NCI-H748 (cell line): ENCODE data around the gene OR2S2.
"Not testable (repeated sequence)": the region's sequence is repeated elsewhere in the genome, so short reads cannot be mapped to it uniquely, and the experiment has no call there.

Experiments used
- DNase-seq: peaks from one replicate; lab custom pipeline; 2025; ENCODE audit not compliant: unreplicated experiment; lab: John Stamatoyannopoulos, UW

The OR2S2 gene, protein sequence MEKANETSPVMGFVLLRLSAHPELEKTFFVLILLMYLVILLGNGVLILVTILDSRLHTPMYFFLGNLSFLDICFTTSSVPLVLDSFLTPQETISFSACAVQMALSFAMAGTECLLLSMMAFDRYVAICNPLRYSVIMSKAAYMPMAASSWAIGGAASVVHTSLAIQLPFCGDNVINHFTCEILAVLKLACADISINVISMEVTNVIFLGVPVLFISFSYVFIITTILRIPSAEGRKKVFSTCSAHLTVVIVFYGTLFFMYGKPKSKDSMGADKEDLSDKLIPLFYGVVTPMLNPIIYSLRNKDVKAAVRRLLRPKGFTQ

GRCh38 chr9:35958104-35958837, at the start of gene OR2S2:
Gene OR2S2 (minus strand): TSS chr9:35958154. CDS start chr9:35958098, 56 bp downstream.
- no peak for DNase-seq

- no peak for DNase-seq
These were observed 49.4 kb upstream of the OR2S2 start for GRCh38 chr9:36007316-36007708.

DNA sequence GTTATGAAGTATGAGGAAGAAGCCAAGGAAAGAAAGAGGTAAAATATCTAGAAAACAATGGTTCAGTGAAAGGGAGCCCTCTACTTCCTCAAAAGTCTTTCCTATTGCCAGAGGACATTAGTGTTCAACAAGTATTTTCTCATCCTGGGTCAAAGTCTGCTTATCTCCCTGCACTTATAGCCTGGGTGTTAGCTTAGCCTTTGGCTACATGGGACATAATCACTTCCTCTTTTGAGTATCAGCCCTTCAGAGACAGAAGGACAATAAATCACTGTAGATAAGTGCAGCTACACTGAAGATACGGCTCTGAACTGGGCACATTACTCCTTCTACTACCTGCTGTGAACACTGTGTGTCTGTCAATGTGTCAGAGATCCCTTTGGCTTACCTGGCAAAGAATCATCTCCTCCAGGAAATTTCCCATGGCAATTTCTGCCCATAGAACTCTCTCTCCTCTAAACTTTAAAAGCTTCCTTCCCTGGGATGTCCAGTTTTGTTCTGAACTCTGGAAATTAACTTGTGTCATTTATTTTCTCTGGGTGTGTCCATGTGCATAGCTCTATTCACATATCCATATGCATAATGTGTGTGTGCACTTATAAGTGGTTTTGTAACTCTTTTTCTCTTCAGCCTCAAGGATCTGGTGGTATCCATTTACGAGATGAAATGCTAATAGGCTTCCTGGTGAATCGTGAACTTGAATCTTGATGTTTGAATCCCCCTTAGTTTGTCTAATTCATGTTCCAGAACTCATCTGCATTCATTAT, 48.8 kb upstream of the OR2S2 start:
- DNase-seq, result no peak

GRCh38 chr9:36005891-36006290, 47.9 kb upstream of the OR2S2 start:
- no peak for DNase-seq

DNA sequence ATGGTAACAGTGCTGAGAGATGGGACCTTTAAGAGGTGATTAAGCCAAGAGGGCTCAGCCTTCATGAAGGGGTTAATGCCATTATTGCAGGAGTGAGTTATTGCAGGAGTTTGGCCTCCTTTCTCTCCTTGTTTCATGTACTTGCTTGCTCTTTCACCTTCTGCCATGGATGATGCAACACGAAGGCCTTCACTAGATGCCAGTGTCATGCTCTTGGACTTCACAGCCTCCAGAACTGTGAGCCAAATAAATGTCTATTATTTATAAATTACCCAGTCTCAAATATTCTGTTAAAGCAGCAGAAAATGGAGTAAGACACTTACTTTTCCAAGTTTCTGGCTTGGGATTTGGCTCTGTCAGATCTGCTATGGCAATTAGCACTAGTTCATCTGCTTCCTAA, 40.4 kb upstream of the OR2S2 start:
- no peak for DNase-seq

DNA sequence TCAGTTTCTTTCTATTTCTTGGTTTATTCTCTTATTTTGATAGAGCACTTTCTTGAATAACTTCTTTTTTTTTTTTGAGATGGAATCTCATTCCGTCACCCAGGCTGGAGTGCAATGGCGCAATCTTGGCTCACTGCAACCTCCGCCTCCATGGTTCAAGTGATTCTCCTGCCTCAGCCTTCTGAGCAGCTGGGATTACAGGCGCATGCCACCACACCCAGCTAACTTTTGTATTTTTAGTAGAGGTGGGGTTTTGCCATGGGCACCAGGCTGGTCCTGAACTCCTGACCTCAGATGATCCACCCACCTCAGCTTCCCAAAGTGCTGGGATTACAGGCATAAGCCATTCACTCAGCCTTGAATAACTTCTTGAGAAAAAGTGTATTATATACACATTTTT, 39.1 kb upstream of the OR2S2 start:
- not testable (repeated sequence) for DNase-seq

- DNase-seq, result no peak
These were observed 38.5 kb upstream of the OR2S2 start for GRCh38 chr9:35996358-35996970.

DNA sequence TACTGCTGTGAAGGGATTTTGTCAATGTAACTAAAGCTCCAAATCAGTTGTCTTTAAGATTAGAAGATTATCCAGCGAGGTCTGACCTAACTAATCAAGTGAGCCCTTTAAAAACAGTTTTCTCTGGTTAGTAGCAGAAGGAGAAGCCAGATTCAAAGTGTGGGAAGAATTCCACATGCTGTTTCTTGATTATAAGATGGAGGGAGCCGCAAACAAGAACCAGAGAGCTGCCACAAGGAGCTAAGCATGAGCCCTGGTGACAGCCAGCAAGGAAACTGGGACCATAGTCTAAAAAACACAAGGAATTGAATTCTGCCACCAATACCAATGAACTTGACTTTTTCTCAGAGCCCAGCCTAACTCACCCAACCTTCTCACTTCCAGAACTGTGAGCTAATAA, 37.0 kb upstream of the OR2S2 start:
- DNase-seq, result no peak

GRCh38 chr9:35993976-35994720, 36.2 kb upstream of the OR2S2 start:
- no peak for DNase-seq

DNA sequence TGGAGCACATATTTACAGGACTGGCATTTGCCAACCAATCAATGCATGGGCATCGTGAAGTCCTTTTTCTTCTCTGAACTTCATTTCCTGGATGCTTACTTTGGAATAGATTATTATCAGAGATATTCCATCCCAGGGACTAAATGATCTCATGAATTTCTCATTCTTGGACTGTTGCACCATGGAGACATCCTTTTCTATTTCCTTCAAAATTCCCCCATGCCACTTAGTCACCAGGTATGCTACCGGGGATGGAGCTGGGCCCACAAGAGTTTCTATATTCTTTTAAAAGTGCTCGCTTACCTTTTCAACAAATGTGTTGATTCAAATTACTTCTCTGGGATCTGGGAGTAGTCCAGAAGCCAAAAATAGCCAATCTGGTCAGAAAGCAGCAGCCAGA, 35.2 kb upstream of the OR2S2 start:
- not testable (repeated sequence) for DNase-seq

DNA sequence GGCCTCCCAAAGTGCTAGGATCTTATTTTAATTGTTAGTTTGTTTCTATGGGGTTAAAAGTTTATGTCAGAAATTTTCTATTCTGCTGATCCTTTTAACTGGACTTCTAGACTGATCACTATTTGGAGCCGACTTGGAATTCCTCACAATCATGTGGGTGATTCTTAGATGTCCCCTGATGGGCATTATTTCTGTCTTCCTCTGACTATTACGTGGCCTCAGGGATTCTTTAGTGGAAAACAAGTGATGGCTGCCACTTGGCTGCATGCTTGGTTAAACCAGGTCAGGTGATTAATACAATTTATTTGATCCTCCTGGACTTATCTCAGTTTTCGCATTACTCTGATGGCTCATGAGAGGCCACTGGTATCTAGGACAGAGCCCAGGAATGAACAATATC, 32.2 kb upstream of the OR2S2 start:
- DNase-seq, result no peak

GRCh38 chr9:35984021-35984420, 26.1 kb upstream of the OR2S2 start:
- DNase-seq, result no peak

DNA sequence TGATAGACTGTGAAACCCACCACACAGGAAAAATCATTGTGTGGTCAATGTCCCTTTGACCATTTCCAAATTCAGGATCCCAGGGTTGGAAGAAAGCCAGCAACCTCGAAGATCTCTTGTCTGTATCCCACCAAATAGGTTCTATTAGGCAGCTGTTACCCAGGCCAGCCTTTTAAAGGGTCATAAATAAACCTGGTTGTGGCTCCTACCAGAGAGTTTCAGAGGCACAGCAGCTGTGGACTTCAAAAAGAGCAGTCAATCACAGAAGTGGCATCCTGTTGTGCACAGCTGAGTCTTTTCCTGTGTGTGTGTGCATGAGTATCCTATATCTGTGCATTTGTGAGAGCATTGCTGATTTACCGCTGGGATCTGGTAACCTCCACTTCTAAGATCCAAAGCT, 23.7 kb upstream of the OR2S2 start:
- peak; percentile 15 for DNase-seq

DNA sequence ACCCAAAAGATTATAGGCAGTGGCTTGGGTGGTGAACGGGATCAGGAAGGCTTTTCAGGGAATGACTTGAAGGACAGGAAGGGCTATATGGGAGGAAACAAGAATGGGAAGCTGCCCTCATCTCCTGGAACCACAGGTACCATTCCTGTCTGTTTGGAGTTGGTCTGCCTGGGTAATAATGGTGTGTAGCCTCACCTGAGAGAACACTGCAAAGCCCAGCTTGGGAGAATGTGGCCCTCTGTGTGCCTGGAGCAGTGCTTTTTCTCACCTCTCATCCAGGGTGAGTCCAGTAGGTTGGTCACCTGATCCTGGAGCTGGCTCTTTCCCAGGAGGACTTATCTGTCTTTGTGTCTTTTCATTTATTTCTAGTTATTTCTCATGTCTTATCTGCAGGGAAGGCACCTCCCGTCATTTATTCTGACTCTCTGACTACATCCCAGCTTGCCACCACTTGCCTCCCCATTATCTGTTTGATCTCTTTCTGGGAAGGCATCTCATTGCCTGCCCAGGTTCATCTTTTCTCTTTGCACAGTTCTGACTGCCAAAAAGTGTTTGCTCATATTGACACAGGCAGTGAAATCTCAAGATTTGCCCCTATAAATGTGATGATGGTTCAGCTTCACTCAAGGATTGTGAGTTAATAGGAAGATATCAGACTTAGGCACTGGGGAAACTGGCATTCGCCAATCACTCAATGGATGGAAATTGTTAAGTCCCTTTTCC, 22.5 kb upstream of the OR2S2 start:
- DNase-seq, result no peak

DNA sequence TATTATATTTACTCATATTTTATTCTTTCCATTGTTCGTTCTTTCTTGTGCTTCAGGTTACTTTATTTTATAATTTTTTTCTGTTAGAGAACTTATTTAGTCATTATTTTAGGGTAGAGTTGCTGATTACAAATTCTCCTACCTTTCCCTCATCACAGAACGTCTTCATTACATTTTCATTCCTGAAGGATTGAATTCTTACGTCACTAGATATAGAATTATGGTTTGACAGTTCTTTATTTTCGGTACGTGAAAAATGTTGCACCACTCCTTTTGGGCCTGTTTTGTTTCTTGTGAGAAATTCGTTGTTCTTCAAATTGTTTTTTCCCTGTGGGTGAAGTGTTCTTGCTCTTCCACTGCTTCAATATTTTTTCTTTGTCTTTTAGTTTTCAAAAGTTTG, 20.8 kb upstream of the OR2S2 start:
- DNase-seq, result no peak

GRCh38 chr9:35976726-35977125, 18.8 kb upstream of the OR2S2 start:
- DNase-seq, result no peak

DNA sequence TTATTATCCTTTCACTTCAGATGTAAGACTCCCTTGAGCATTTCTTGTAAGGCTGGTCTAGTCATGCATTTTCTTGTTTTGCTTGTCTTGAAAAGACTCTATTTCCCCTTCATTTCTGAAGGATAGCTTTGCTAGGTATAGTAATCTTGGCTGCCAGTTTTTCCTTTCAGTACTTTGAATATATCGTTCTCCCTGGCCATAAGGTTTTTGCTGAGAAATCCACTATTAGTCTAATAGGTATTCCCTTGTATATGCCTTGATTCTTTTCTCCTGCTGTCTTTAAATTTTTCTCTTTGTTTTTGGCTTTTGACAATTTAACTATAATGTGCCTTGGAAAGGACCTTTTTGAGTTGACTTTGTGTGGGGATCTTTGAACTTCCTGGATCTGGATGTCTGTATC, 16.8 kb upstream of the OR2S2 start:
- DNase-seq, result no peak

GRCh38 chr9:35972093-35972492, 14.1 kb upstream of the OR2S2 start:
- DNase-seq, result no peak

DNA sequence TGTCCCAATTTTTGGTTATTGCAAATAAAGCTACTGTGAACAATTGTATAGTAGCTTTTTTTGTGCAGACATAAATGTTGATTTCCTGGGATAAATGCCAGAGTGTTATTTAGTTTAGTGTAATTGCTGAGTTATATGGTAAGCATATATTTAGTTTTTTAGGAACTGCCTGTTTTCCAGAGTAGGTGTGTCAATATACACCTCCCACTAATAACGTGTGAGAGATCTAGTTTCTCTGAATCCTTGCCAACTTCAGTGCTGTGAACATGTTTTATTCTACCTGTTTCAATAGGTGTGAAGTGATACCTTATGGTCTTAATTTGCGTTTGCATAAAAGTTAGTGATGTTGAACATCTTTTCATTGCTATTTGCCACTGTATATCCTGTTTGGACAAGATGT, 9.1 kb upstream of the OR2S2 start:
- DNase-seq, result peak; percentile 70

DNA sequence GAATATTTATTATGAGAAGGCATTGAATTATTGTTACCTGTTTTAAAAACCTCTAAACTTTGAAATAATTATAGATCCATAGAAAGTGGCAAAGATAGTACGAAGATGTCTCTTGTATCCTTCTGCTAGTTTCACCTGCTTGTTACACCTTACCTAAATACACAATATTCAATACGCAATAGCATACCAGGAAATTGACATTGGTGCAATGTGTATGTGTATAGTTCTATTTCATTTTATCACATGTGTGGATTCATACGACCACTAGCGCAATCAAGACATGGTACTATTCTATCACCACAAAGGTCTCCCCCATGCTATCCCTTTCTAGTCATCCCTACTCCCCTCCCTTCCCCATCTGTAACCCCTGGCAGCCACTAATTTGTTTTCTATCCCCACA, 8.5 kb upstream of the OR2S2 start:
- DNase-seq, result no peak
